ENCODE results near the gene EXOC4. TPM values are rescaled to one million over a fixed set of nuclear protein-coding genes. Genes with fewer than 3 reads are reported as not detected.

EXOC4 gene
- total and polyA plus RNA-seq, 7 donors: 16.4 to 76.7 (median 50.7) TPM

GRCh38 chr7:133448012-133448411, 195.1 kb downstream of the EXOC4 start:
- TF ChIP-seq POLR2AphosphoS5 (IDR thresholded peaks at IDR 0.05) (no peak), CTCF (IDR thresholded peaks at IDR 0.05) (no peak), EP300 (IDR thresholded peaks at IDR 0.05) (no peak), POLR2A (IDR thresholded peaks at IDR 0.05) (no peak)
- 93 to 99% methylated on average over 1 of the region's 1 CpG for WGBS, 2 donors
- Histone ChIP-seq H3K27ac (no peak overlapping the region), H3K36me3 (no peaks in the 10 kb centered on the region), H3K27me3 (no peaks in the 10 kb centered on the region), H3K4me3 (no peak overlapping the region), H3K4me1 (no peaks in the 10 kb centered on the region), H3K9me3 (no peaks in the 10 kb centered on the region)
- DNase-seq: no peak
- intact Hi-C loops (cut with DNase I): no loop called here

GRCh38 chr7:133452577-133452976, 199.7 kb downstream of the EXOC4 start:
- WGBS, 2 donors: 91 to 94% methylated on average over 2 of the region's 2 CpGs
- Histone ChIP-seq H3K9me3 (no peaks in the 10 kb centered on the region), H3K4me3 (no peak overlapping the region), H3K27me3 (no peaks in the 10 kb centered on the region), H3K27ac (no peak overlapping the region), H3K36me3 (no peaks in the 10 kb centered on the region), H3K4me1 (no peaks in the 10 kb centered on the region)
- no peak for TF ChIP-seq EP300 (IDR thresholded peaks at IDR 0.05)
- no peak for TF ChIP-seq POLR2A (IDR thresholded peaks at IDR 0.05)
- no peak for TF ChIP-seq POLR2AphosphoS5 (IDR thresholded peaks at IDR 0.05)
- TF ChIP-seq CTCF (IDR thresholded peaks at IDR 0.05): no peak
- intact Hi-C loops (cut with DNase I): no loop called here
- no peak for DNase-seq

GRCh38 chr7:133458688-133459087, 205.8 kb downstream of the EXOC4 start:
- no peaks in the 10 kb centered on the region for H3K27me3 ChIP-seq
- no peaks in the 10 kb centered on the region for H3K4me1 ChIP-seq
- no peak for TF ChIP-seq EP300 (IDR thresholded peaks at IDR 0.05)
- TF ChIP-seq POLR2A (IDR thresholded peaks at IDR 0.05): no peak
- TF ChIP-seq POLR2AphosphoS5 (IDR thresholded peaks at IDR 0.05): no peak
- TF ChIP-seq CTCF (IDR thresholded peaks at IDR 0.05): no peak
- H3K27ac ChIP-seq: no peak overlapping the region
- DNase-seq: no peak
- WGBS, 2 donors: 87 to 91% methylated on average over 2 of the region's 2 CpGs
- no peak overlapping the region for H3K4me3 ChIP-seq
- no peaks in the 10 kb centered on the region for H3K9me3 ChIP-seq
- no peaks in the 10 kb centered on the region for H3K36me3 ChIP-seq
- intact Hi-C loops (cut with DNase I): no loop called here

DNA sequence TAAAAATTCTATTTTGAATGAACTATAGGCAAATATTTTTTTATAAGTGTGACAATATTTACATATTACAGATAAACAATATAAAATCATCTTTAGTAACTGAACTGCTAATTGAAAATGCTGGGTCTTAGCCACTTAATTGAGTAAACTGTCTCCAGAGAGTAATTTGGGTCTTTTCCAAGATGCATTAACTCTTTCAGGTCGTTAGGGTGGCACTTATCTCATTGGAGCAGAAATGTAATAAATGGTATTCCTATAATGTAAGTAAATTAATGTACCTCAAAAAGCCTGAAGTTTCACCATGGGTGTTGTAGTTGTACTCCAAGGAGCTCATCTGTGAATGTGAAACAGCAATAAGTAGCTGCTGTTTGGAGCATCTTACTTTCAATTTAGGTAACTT, 208.5 kb downstream of the EXOC4 start:
- Histone ChIP-seq H3K36me3 (no peaks in the 10 kb centered on the region), H3K9me3 (peaks cover 0 to 4% (median 1%) of the 10 kb centered on the region in 4 donors), H3K27ac (no peak overlapping the region), H3K4me1 (no peaks in the 10 kb centered on the region), H3K27me3 (no peaks in the 10 kb centered on the region), H3K4me3 (no peak overlapping the region)
- intact Hi-C loops (cut with DNase I): no loop called here
- TF ChIP-seq EP300 (IDR thresholded peaks at IDR 0.05): no peak
- TF ChIP-seq POLR2AphosphoS5 (IDR thresholded peaks at IDR 0.05): no peak
- TF ChIP-seq CTCF (IDR thresholded peaks at IDR 0.05): no peak
- TF ChIP-seq POLR2A (IDR thresholded peaks at IDR 0.05): no peak
- 21 to 61% methylated on average over 1 of the region's 1 CpG for WGBS, 2 donors
- no peak for DNase-seq

DNA sequence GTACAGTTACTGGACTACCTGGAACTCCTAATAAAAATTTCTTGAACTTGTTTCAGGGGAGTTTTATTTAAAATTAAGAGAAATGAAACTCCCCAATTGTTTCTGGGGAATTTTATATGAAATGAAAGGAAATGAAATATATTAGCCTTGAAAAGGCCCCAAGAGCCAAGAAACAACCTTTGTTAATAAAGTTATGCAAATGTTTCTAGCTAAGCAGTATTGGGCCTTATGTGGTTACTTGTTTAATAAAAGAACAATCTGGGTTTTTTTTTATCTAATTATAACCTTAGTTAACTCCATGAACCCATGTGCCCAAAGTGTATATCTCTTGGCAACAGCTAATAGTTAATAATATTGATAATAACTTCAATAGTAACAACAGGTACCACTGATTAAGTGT, 222.8 kb downstream of the EXOC4 start:
- Histone ChIP-seq H3K36me3 (peaks cover 0 to 3% (median 0%) of the 10 kb centered on the region in 4 donors), H3K27me3 (no peaks in the 10 kb centered on the region), H3K9me3 (no peaks in the 10 kb centered on the region), H3K27ac (no peak overlapping the region), H3K4me1 (no peaks in the 10 kb centered on the region), H3K4me3 (no peak overlapping the region)
- intact Hi-C loops (cut with DNase I): no loop called here
- TF ChIP-seq POLR2AphosphoS5 (IDR thresholded peaks at IDR 0.05) (no peak), POLR2A (IDR thresholded peaks at IDR 0.05) (no peak), EP300 (IDR thresholded peaks at IDR 0.05) (no peak), CTCF (IDR thresholded peaks at IDR 0.05) (no peak)
- DNase-seq: no peak

All from sigmoid colon (tissue), 7 donors.